Gastrocnemius medialis (tissue), 4 donors: Measurements from ENCODE around the gene HSPB2. TPM values are rescaled to one million over a fixed set of nuclear protein-coding genes. Genes with fewer than 3 reads are reported as not detected.
A peak's percentile ranks its signal among the peaks of the same experiment; 100 is the strongest.
"Not testable (repeated sequence)": the region's sequence is repeated elsewhere in the genome, so short reads cannot be mapped to it uniquely, and the experiment has no call there.

Experiments used
- ATAC-seq, 2 donors: fragments of 150-250 bp; one replicate each; pipeline ENCODE4 v1.9.1; 2016
- DNase-seq, 2 donors: peaks; one replicate each; pipeline ENCODE4 v3.0.0-alpha.2; 2019
- H3K27ac ChIP-seq, 4 donors: fragments of 200-600 bp; sonication (generic); 1 replicate in 1 of 4; 2 replicates in 3 of 4; pipeline ENCODE4 v1.5.1; 2016 to 2018; ENCODE audit warnings: mild to moderate bottlenecking in 2 of 4, moderate library complexity in 1 of 4
- H3K27me3 ChIP-seq, 3 donors: fragments of 200-600 bp; sonication (generic) in 2 of 3; 1 replicate in 1 of 3; 2 replicates in 2 of 3; pipeline versions ENCODE4 v1.5.1 to v1.6.0; 2016 to 2019; ENCODE audit warnings: mild to moderate bottlenecking in 1 of 3, moderate library complexity in 1 of 3
- H3K36me3 ChIP-seq, 2 donors: fragments of 200-600 bp; sonication (generic) in 1 of 2; one replicate each; pipeline ENCODE4 v1.5.1; 2017 to 2018
- H3K4me1 ChIP-seq, 2 donors: fragments of 200-600 bp; sonication (generic) in 1 of 2; one replicate each; pipeline ENCODE4 v1.5.1; 2016 to 2017; ENCODE audit warnings: mild to moderate bottlenecking in 2 of 2
- H3K4me3 ChIP-seq, 4 donors: fragments of 200-600 bp; sonication (generic) in 3 of 4; 1 replicate in 1 of 4; 2 replicates in 3 of 4; pipeline ENCODE4 v1.5.1; 2016 to 2019; ENCODE audit warnings: mild to moderate bottlenecking in 2 of 4
- H3K9me3 ChIP-seq, 3 donors: fragments of 200-600 bp; sonication (generic) in 2 of 3; 1 replicate in 1 of 3; 2 replicates in 2 of 3; pipeline ENCODE4 v1.5.1; 2016 to 2019
- POLR2A ChIP-seq, 2 donors: fragments of 450-650 bp; IDR thresholded peaks; one replicate each; pipeline ENCODE4 v1.6.1; 2017; ENCODE audit warnings: antibody characterized with exemption in 2 of 2, mild to moderate bottlenecking in 2 of 2, moderate library complexity in 2 of 2
- in situ Hi-C, 4 donors: fragments of 200-750 bp; cut with MboI; loops; one replicate each; pipeline versions ENCODE4 v1.15.0 to v1.8.0; 2017; ENCODE audit warnings: low sequenced_read_pairs in 4 of 4
- intact Hi-C: fragments of 100-400 bp; cut with DNase I; formaldehyde crosslinking; loops from one replicate; pipeline ENCODE4 v1.15.1; 2023; ENCODE audit warnings: low total_unique reads
- total RNA-seq, 4 donors: library from RNA; depleted of rRNA; stranded (reverse); fragments of >200 nt; gene quantifications; one replicate each; pipeline versions ENCODE4 v1.1.0 to v1.2.3, GENCODE V29; 2016
- TF ChIP-seq, protein P1 (sequence below), 5 experiments: fragments of 450-650 bp in 3 of 5; fragments of 200-600 bp in 2 of 5; sonication (generic) in 2 of 5; IDR thresholded peaks in 4 of 5; conservative IDR thresholded peaks in 1 of 5; 1 replicate in 4 of 5; 2 replicates in 1 of 5; pipeline ENCODE4 v1.5.1; 2016 to 2019; ENCODE audit warnings: antibody characterized with exemption in 5 of 5, mild to moderate bottlenecking in 3 of 5, moderate library complexity in 3 of 5

The HSPB2 gene
- total RNA-seq, 4 donors from 2014 or later = 0.41 to 4.6 (median 2.4) TPM

DNA sequence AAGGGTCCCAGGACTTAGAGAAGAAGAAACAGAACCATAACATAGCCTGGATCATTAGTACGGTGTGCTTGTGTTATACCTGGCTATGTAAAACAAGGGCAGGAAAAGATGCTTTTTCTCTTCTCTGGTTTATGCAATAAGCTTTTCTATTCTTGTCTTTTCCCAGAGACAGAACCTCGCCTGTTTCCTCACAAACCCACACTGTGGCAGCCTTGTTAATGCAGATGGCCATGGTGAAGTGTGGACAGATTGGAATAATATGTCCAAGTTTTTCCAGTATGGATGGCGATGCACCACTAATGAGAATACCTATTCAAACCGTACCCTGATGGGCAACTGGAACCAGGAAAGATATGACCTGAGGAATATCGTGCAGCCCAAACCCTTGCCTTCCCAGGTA lies 30.3 kb upstream of the HSPB2 start:
- Histone ChIP-seq H3K4me1 (peaks cover 8 to 19% of the 10 kb centered on the region in 2 donors), H3K9me3 (no peaks in the 10 kb centered on the region), H3K27me3 (no peaks in the 10 kb centered on the region), H3K27ac (no peak overlapping the region), H3K4me3 (no peak overlapping the region), H3K36me3 (no peaks in the 10 kb centered on the region)
- intact Hi-C loops (no loop called here), in situ Hi-C loops (no loop called here)
- no peak for TF ChIP-seq POLR2A (IDR thresholded peaks at IDR 0.05)
- TF ChIP-seq, protein P1, sequence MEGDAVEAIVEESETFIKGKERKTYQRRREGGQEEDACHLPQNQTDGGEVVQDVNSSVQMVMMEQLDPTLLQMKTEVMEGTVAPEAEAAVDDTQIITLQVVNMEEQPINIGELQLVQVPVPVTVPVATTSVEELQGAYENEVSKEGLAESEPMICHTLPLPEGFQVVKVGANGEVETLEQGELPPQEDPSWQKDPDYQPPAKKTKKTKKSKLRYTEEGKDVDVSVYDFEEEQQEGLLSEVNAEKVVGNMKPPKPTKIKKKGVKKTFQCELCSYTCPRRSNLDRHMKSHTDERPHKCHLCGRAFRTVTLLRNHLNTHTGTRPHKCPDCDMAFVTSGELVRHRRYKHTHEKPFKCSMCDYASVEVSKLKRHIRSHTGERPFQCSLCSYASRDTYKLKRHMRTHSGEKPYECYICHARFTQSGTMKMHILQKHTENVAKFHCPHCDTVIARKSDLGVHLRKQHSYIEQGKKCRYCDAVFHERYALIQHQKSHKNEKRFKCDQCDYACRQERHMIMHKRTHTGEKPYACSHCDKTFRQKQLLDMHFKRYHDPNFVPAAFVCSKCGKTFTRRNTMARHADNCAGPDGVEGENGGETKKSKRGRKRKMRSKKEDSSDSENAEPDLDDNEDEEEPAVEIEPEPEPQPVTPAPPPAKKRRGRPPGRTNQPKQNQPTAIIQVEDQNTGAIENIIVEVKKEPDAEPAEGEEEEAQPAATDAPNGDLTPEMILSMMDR (IDR thresholded peaks at IDR 0.05 in 4 of 5, conservative IDR thresholded peaks at IDR 0.05 in 1 of 5) = no peak
- no peak for ATAC-seq
- no peak for DNase-seq

DNA sequence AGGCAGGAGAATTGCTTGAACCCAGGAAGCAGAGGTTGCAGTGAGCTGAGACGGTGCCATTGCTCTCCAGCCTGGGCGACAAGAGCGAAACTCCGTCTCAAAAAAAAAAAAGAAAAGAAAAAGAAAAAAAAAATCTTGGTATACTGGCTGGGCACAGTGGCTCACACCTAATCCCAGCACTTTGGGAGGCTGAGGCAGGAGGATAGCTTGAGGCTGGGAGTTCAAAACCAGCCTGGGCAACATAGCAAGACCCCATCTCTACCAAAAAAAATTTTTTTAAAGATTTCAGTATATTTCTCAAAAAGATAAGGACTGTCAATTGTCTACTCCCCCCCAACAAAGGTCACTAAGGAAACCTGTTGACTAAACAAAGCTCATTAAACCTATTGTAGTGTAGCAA lies 27.5 kb upstream of the HSPB2 start:
- H3K27me3 ChIP-seq, H3K4me1 ChIP-seq, in situ Hi-C loops, ATAC-seq, H3K27ac ChIP-seq, H3K36me3 ChIP-seq, intact Hi-C loops, H3K4me3 ChIP-seq, H3K9me3 ChIP-seq, DNase-seq: not testable (repeated sequence)

DNA sequence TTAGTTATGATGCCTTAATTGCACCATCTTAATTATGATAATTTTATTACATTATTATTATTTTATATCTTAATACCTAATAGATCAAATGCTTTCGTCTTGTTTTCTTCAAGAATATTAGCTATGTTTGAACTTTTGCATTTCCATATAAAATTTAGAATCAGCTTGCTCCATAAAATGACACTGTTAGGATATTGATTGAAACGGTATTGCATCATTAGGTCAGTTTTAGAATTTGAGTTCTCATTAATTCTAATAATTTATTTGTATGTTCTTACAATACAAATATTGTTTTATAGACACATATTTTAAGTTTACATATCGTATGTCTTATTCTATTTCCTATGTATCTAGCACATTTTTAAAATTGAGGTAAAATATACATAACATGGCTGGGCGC lies 26.5 kb upstream of the HSPB2 start:
- Histone ChIP-seq H3K4me1 (no peaks in the 10 kb centered on the region), H3K4me3 (no peak overlapping the region), H3K36me3 (no peaks in the 10 kb centered on the region), H3K9me3 (no peaks in the 10 kb centered on the region), H3K27me3 (no peaks in the 10 kb centered on the region), H3K27ac (no peak overlapping the region)
- TF ChIP-seq, protein P1 (IDR thresholded peaks at IDR 0.05 in 4 of 5, conservative IDR thresholded peaks at IDR 0.05 in 1 of 5) = no peak
- intact Hi-C loops = no loop called here
- ATAC-seq = no peak
- in situ Hi-C loops = no loop called here
- DNase-seq = no peak

DNA sequence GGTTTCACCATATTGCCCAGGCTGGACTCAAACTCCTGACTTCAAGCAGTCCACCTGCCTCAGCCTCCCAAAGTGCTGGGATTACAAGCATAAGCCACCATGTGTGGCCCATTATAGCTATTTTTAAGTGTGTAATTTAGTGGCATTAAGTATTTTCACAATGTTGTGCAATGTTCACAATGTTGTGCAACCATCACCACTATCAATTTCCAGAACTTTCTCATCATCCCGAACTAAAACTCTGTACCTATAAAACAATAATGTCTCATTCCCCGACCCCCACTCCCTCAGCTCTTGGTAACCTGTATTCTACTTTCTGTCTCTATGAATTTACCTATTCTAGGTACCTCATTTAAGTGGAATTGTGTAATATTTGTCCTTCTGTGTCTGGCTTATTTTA lies 25.7 kb upstream of the HSPB2 start:
- H3K4me3 ChIP-seq = no peak overlapping the region
- no peaks in the 10 kb centered on the region for H3K36me3 ChIP-seq
- no peaks in the 10 kb centered on the region for H3K9me3 ChIP-seq
- intact Hi-C loops = no loop called here
- TF ChIP-seq, protein P1 (IDR thresholded peaks at IDR 0.05 in 4 of 5, conservative IDR thresholded peaks at IDR 0.05 in 1 of 5) = no peak
- no peak for TF ChIP-seq POLR2A (IDR thresholded peaks at IDR 0.05)
- H3K27me3 ChIP-seq = no peaks in the 10 kb centered on the region
- ATAC-seq (no peak), DNase-seq (no peak)
- H3K4me1 ChIP-seq = no peaks in the 10 kb centered on the region
- in situ Hi-C loops = no loop called here
- no peak overlapping the region for H3K27ac ChIP-seq

DNA sequence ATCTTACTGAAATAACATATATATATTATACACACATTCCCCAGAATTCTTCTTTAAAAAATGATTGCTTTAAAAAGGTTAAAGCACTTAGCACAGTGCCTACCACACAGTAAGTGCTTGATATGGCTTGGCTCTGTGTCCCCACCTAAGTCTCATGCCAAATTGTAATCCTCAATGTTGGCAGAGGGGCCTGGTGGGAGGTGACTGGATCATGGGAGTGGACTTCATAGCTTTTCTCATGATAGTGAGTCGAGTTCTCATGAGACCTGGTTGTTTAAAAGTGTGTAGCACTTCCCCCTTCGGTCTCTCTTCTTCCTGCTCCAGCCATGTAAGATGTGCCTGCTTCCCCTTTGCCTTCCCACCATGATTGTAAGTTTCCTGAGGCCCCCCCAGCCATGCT lies 7.1 kb upstream of the HSPB2 start:
- in situ Hi-C loops (no loop called here), intact Hi-C loops (no loop called here)
- H3K27ac ChIP-seq = peak overlapping the region; percentile 91 to 97 (median 97)
- no peak overlapping the region for H3K4me3 ChIP-seq
- H3K9me3 ChIP-seq = no peaks in the 10 kb centered on the region
- H3K4me1 ChIP-seq = peaks cover 0 to 26% of the 10 kb centered on the region in 2 donors
- no peak for DNase-seq
- ATAC-seq = no peak
- H3K27me3 ChIP-seq = no peaks in the 10 kb centered on the region
- H3K36me3 ChIP-seq = peaks cover 0 to 21% of the 10 kb centered on the region in 2 donors
- TF ChIP-seq POLR2A (IDR thresholded peaks at IDR 0.05) = no peak
- TF ChIP-seq, protein P1 (IDR thresholded peaks at IDR 0.05 in 4 of 5, conservative IDR thresholded peaks at IDR 0.05 in 1 of 5) = no peak
